ENCODE results near the gene KIAA1755. TPM values are rescaled to one million over a fixed set of nuclear protein-coding genes. Genes with fewer than 3 reads are reported as not detected.

KIAA1755 gene
- total and polyA plus RNA-seq, 9 of the 15 experiments (the other 6 are each of a cell fraction or from before 2014, with no cell fraction given), result not detected

DNA sequence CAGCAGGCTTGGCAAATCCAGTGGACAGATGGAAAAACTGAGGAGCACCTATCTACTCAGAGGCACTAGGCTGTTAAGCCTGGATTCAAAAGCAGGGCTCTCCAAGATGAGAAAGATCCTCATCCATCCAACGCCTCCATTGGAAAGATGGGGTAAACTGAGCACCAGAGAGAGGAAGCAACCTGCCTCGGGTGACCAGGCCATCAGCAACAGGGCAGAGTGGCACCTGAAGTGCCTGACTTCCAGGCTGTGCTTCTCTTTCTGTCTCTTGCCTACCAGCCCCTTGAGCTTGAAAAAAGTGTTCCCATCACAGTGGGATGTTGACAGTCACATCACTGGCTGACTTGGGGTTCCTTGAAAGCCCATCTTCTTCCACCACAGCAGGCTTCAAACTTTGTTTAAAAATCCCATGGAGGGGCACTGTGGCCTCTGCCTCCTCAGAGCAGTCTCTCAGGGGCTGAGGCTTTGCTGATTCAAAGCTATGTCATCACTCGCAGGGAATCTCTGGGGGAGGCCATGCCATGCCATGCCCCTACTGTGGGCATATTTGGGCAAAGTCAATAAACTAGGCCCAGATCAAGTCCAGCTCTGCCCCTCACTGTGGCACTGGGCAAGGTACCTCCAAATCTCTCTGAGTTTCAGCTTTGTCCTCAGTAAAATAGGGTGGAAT, 50.7 kb downstream of the KIAA1755 start:
- H3K4me2 ChIP-seq (ENCODE audit: insufficient read depth, low read length), result no peak overlapping the region
- in situ Hi-C loops (cut with MboI) (loop anchor here (5.0 to 10.0 kb wide), 2 partner anchors 153 to 315 kb away; no protein-coding TSS in a partner anchor), intact Hi-C loops (cut with micrococcal nuclease) (no loop called here)
- 0% methylated on average over 3 of the region's 3 CpGs for WGBS (ENCODE audit: insufficient coverage, low coverage, missing lambda C conversion rate)
- no peak overlapping the region for H3K9ac ChIP-seq (ENCODE audit: insufficient read depth in 1 of 2, low read depth in 2 of 2, low read length in 2 of 2)
- 0 out of 5 replicates have a peak, but pooled peaks cover 0 to 3% of the 10 kb centered on the region in 2 experiments for H3K4me1 ChIP-seq (replicated peaks in 1 of 2; ENCODE audit: control insufficient read depth in 2 of 2, insufficient read depth in 2 of 2, low read length in 2 of 2)
- H4K20me1 ChIP-seq (replicated peaks; ENCODE audit: control insufficient read depth, insufficient read depth, low read length), result no peaks in the 10 kb centered on the region; the same call in 1 of the 2 replicates
- ATAC-seq (no peak), FAIRE-seq (no peak), DNase-seq (ENCODE audit: extremely low read depth in 1 of 4, low spot score in 3 of 4) (no peak)
- H3K36me3 ChIP-seq (ENCODE audit: control insufficient read depth, insufficient read depth, low read length), result no peaks in the 10 kb centered on the region
- H3K79me2 ChIP-seq (ENCODE audit: control insufficient read depth, insufficient read depth, low read length), result no peaks in the 10 kb centered on the region
- POLR2A ChIA-PET, result interaction anchor here (0.6 to 0.7 kb wide), 2 partner anchors 49 to 99 kb away, joined by 3 read pairs; no protein-coding TSS in a partner anchor
- peaks cover 12 to 24% of the 10 kb centered on the region in 2 experiments; a peak in 4 of 5 replicates for H3K27me3 ChIP-seq (ENCODE audit: control insufficient read depth in 2 of 2, insufficient read depth in 2 of 2, low read length in 2 of 2)
- H3K4me3 ChIP-seq, result no peak overlapping the region
- no peak overlapping the region for H3K27ac ChIP-seq (ENCODE audit: extremely low read depth, low read depth, low read length)
- CTCF ChIA-PET (ENCODE audit: low intra/inter-chr PET ratio), result no interaction called here
- H3K9me1 ChIP-seq (ENCODE audit: control insufficient read depth, insufficient read depth, low read length), result no peaks in the 10 kb centered on the region
- H2AFZ ChIP-seq (ENCODE audit: low read depth, low read length), result no peak overlapping the region
- no peaks in the 10 kb centered on the region; the same call in 1 of the 2 replicates for H3K9me3 ChIP-seq (replicated peaks; ENCODE audit: control insufficient read depth, insufficient read depth, low read depth, low read length)
- BruUV-seq (replicated peaks), result no TSS peak
- TF ChIP-seq JUND (IDR thresholded peaks at IDR 0.05; ENCODE audit: borderline replicate concordance, low read depth, low read length) (no peak), JUND (tag; IDR thresholded peaks at IDR 0.05; ENCODE audit: borderline replicate concordance, low read depth, low read length) (no peak), CHD4 (IDR thresholded peaks at IDR 0.05; ENCODE audit: insufficient read depth, insufficient replicate concordance, low read depth, low read length, poor library complexity, severe bottlenecking) (no peak), CEBPZ (IDR thresholded peaks at IDR 0.05; ENCODE audit: borderline replicate concordance, low read depth, low read length) (no peak), MAFK (IDR thresholded peaks at IDR 0.05; ENCODE audit: low read length) (no peak), TAF1 (IDR thresholded peaks at IDR 0.05; ENCODE audit: control insufficient read depth, extremely low read depth, insufficient read depth, low read length, severe bottlenecking) (no peak), RERE (CRISPR knock-in tag; IDR thresholded peaks at IDR 0.05; ENCODE audit: borderline replicate concordance) (no peak), FOXJ2 (tag; IDR thresholded peaks at IDR 0.05) (no peak)
- TF ChIP-seq, protein P1, sequence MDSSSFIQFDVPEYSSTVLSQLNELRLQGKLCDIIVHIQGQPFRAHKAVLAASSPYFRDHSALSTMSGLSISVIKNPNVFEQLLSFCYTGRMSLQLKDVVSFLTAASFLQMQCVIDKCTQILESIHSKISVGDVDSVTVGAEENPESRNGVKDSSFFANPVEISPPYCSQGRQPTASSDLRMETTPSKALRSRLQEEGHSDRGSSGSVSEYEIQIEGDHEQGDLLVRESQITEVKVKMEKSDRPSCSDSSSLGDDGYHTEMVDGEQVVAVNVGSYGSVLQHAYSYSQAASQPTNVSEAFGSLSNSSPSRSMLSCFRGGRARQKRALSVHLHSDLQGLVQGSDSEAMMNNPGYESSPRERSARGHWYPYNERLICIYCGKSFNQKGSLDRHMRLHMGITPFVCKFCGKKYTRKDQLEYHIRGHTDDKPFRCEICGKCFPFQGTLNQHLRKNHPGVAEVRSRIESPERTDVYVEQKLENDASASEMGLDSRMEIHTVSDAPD (CRISPR knock-in tag; IDR thresholded peaks at IDR 0.05), result no peak

Measured in K562 (cell line).